Dermis microvascular lymphatic vessel endothelial cell (primary cell): ENCODE measurements around the gene INSR. TPM values are rescaled to one million over a fixed set of nuclear protein-coding genes. Genes with fewer than 3 reads are reported as not detected.
A peak's percentile ranks its signal among the peaks of the same experiment; 100 is the strongest.
"Not testable (repeated sequence)": the region's sequence is repeated elsewhere in the genome, so short reads cannot be mapped to it uniquely, and the experiment has no call there.

Experiments used
- DNase-seq, 2 donors: peaks; one replicate each; pipeline versions ENCODE4 v3.0.0 to v3.0.0-alpha.2; 2010; ENCODE audit warnings: low read depth in 2 of 2
- total RNA-seq: library from RNA; depleted of rRNA; stranded (reverse); fragments of >200 nt; gene quantifications from 2 replicates; pipeline ENCODE4 v1.2.1, GENCODE V29; 2014

INSR gene
- total RNA-seq, 1 donor from 2014 or later, result 38.3 TPM

GRCh38 chr19:7224995-7225394 is 69.2 kb downstream of the INSR start:
- no peak for DNase-seq

GRCh38 chr19:7224209-7224686 is 70.0 kb downstream of the INSR start:
- no peak for DNase-seq

GRCh38 chr19:7223429-7223828 is 70.8 kb downstream of the INSR start:
- DNase-seq, result no peak

GRCh38 chr19:7219056-7219455 is 75.2 kb downstream of the INSR start:
- no peak for DNase-seq

- DNase-seq, result no peak
These were observed 76.4 kb downstream of the INSR start for GRCh38 chr19:7217861-7218260.

GRCh38 chr19:7216373-7216902 is 77.8 kb downstream of the INSR start:
- no peak for DNase-seq

- DNase-seq, result no peak
These were observed 79.0 kb downstream of the INSR start for GRCh38 chr19:7215176-7215575.

GRCh38 chr19:7214324-7215089 is 79.7 kb downstream of the INSR start:
- DNase-seq, result no peak

- no peak for DNase-seq
These were observed 80.4 kb downstream of the INSR start for GRCh38 chr19:7213628-7214323.

GRCh38 chr19:7211191-7211951 is 82.8 kb downstream of the INSR start:
- peak; percentile 51 to 89 for DNase-seq

GRCh38 chr19:7210359-7210758 is 83.9 kb downstream of the INSR start:
- DNase-seq, result no peak

GRCh38 chr19:7209597-7210325 is 84.5 kb downstream of the INSR start:
- DNase-seq, result not testable (repeated sequence)

GRCh38 chr19:7209036-7209435 is 85.2 kb downstream of the INSR start:
- not testable (repeated sequence) for DNase-seq

- DNase-seq, result no peak
These were observed 90.9 kb downstream of the INSR start for GRCh38 chr19:7203332-7203731.

- no peak for DNase-seq
These were observed 91.3 kb downstream of the INSR start for GRCh38 chr19:7202888-7203287.

GRCh38 chr19:7200736-7201135 is 93.5 kb downstream of the INSR start:
- no peak for DNase-seq

- DNase-seq, result no peak
These were observed 94.3 kb downstream of the INSR start for GRCh38 chr19:7199613-7200533.

GRCh38 chr19:7197760-7198696 is 96.2 kb downstream of the INSR start:
- peak; percentile 90 to 96 for DNase-seq
